Measurements from ENCODE around the gene KLHL3. TPM values are rescaled to one million over a fixed set of nuclear protein-coding genes. Genes with fewer than 3 reads are reported as not detected.

KLHL3 gene
- total RNA-seq, 1 experiment from 2014 or later = 3.5 TPM

DNA sequence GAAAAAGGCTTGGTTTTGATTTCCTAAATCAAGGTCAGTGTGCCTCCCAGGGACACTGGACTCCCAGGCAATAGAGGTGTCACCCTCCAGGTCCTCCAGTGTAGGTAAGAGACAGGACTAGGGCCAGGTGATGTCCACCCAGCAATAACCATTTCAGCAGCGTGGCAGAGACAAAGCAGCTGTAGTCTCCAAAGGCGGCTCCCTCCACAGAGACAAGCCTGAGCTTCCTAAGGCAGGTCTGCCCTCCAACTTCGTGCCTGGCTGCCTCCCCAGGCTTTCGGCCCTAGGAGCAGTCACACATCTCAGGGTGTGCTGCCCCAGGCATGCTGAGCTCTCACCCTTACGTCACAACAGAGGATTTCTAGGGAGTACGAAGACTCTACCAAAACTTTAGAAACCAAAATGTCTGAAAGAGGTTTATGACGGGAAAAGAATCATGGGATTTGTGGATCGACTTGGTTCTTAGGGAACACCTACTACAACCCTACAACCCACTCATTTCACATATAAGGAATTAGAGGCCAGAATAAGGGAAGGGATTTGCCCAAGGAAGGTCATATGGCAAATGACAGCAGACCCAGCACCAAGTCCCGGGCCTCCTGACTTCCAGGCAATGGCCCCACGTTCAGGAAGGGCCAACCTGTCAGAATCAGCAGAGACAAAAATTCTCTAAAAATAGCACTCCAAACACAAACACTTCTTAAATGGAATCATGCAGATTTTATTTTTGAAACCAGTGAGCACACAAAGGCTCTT is 105.5 kb downstream of the KLHL3 start:
- BruUV-seq (replicated peaks) = no TSS peak
- Mint-ChIP-seq H3K36me3 (ENCODE audit: insufficient read depth, unreplicated experiment) (no peaks in the 10 kb centered on the region), H3K27me3 (ENCODE audit: insufficient read depth, unreplicated experiment) (peaks cover 4% of the 10 kb centered on the region), H3K4me1 (ENCODE audit: low read depth, unreplicated experiment) (no peaks in the 10 kb centered on the region), H3K4me3 (ENCODE audit: unreplicated experiment) (no peak overlapping the region), H3K27ac (ENCODE audit: unreplicated experiment) (no peak overlapping the region), H3K9me3 (ENCODE audit: unreplicated experiment) (peaks cover 7% of the 10 kb centered on the region)
- TF ChIP-seq, protein P1, sequence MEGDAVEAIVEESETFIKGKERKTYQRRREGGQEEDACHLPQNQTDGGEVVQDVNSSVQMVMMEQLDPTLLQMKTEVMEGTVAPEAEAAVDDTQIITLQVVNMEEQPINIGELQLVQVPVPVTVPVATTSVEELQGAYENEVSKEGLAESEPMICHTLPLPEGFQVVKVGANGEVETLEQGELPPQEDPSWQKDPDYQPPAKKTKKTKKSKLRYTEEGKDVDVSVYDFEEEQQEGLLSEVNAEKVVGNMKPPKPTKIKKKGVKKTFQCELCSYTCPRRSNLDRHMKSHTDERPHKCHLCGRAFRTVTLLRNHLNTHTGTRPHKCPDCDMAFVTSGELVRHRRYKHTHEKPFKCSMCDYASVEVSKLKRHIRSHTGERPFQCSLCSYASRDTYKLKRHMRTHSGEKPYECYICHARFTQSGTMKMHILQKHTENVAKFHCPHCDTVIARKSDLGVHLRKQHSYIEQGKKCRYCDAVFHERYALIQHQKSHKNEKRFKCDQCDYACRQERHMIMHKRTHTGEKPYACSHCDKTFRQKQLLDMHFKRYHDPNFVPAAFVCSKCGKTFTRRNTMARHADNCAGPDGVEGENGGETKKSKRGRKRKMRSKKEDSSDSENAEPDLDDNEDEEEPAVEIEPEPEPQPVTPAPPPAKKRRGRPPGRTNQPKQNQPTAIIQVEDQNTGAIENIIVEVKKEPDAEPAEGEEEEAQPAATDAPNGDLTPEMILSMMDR (IDR thresholded peaks at IDR 0.05; ENCODE audit: insufficient read depth in 1 of 2, low read depth in 1 of 2, low read length in 1 of 2, severe bottlenecking in 1 of 2, unreplicated experiment in 1 of 2) = no peak
- Histone ChIP-seq H3K4me1 (no peaks in the 10 kb centered on the region), H3K27me3 (replicated peaks; ENCODE audit: control insufficient read depth, insufficient read depth, low read length) (no peaks in the 10 kb centered on the region; the same call in 1 of the 2 replicates), H3K4me3 (ENCODE audit: low read depth, low read length) (no peak overlapping the region), H3K36me3 (ENCODE audit: control insufficient read depth, insufficient read depth, low read length) (no peaks in the 10 kb centered on the region), H3K9me3 (peaks cover 11% of the 10 kb centered on the region)
- DNase-seq = no peak
- intact Hi-C loops (cut with micrococcal nuclease; ENCODE audit: unreplicated experiment) = no loop called here
- POLR2A ChIA-PET = interaction anchor here (0.5 kb wide), 1 partner anchor 121 kb away, joined by 10 read pairs; no protein-coding TSS in a partner anchor
- CTCF ChIA-PET = interaction anchor here (1.1 to 2.4 kb wide), 10 partner anchors 10 to 439 kb away, joined by 3 to 78 read pairs (median 4); partner anchors contain the start of gene KLHL3

DNA sequence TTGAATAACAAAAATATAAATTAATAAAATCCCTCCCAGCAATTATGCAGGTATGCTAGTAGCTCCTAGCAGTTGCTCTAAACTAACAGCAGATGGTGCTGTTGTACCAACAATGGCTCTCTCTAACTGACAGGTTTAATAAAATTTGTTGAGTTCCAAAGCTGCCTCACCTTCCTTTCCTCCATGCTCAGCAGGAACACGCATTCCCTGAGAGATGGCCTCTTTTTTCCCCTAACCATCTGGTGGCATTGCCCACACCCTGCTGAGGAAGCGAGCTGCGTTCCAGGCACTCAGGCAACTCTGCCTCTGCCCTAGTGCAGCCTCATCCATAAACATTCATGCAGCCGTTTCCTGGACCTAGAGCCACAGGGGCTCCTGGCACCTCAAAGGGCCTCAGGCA is 106.2 kb downstream of the KLHL3 start:
- no TSS peak for BruUV-seq (replicated peaks)
- Histone ChIP-seq H3K36me3 (ENCODE audit: control insufficient read depth, insufficient read depth, low read length) (no peaks in the 10 kb centered on the region), H3K27me3 (replicated peaks; ENCODE audit: control insufficient read depth, insufficient read depth, low read length) (no peaks in the 10 kb centered on the region; the same call in 1 of the 2 replicates), H3K9me3 (peaks cover 11% of the 10 kb centered on the region), H3K4me3 (ENCODE audit: low read depth, low read length) (no peak overlapping the region), H3K4me1 (no peaks in the 10 kb centered on the region)
- Mint-ChIP-seq H3K27me3 (ENCODE audit: insufficient read depth, unreplicated experiment) (peaks cover 4% of the 10 kb centered on the region), H3K36me3 (ENCODE audit: insufficient read depth, unreplicated experiment) (no peaks in the 10 kb centered on the region), H3K4me1 (ENCODE audit: low read depth, unreplicated experiment) (no peaks in the 10 kb centered on the region), H3K4me3 (ENCODE audit: unreplicated experiment) (no peak overlapping the region), H3K27ac (ENCODE audit: unreplicated experiment) (no peak overlapping the region), H3K9me3 (ENCODE audit: unreplicated experiment) (peaks cover 7% of the 10 kb centered on the region)
- intact Hi-C loops (cut with micrococcal nuclease; ENCODE audit: unreplicated experiment) = loop anchor here (1.0 to 2.0 kb wide), 5 partner anchors 31 to 504 kb away; no protein-coding TSS in a partner anchor
- ChIA-PET POLR2A (interaction anchor here (0.5 kb wide), 1 partner anchor 122 kb away, joined by 10 read pairs; no protein-coding TSS in a partner anchor), CTCF (interaction anchor here (0.5 to 2.4 kb wide), 14 partner anchors 9 to 1380 kb away, joined by 3 to 78 read pairs (median 4); partner anchors contain the start of gene KLHL3)
- peak in 1 of 2 experiments; percentile 59 for DNase-seq
- TF ChIP-seq, protein P1 (IDR thresholded peaks at IDR 0.05; ENCODE audit: insufficient read depth in 1 of 2, low read depth in 1 of 2, low read length in 1 of 2, severe bottlenecking in 1 of 2, unreplicated experiment in 1 of 2) = peak; percentile 88 to 94

DNA sequence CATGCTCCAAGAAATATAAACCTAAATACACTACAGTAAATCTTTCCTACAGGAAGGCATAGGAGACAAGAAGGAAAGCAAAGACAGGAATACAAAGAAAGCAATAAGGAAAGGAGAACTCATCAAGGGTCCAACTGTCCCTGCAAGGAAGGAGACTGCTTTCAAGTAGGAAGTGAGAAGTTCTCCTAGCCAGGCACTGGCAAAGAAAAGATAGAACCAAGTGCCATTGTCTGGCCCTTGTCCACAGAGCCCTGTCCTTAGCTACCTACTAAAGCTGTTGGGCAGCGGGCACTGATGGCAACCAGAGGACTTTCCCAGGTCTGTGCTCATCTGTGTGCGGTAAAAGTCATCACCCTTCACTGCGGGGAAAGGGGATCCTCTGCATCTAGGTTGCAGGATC is 108.2 kb downstream of the KLHL3 start:
- Mint-ChIP-seq H3K27me3 (ENCODE audit: insufficient read depth, unreplicated experiment) (no peaks in the 10 kb centered on the region), H3K9me3 (ENCODE audit: unreplicated experiment) (peaks cover 7% of the 10 kb centered on the region), H3K27ac (ENCODE audit: unreplicated experiment) (no peak overlapping the region), H3K4me3 (ENCODE audit: unreplicated experiment) (no peak overlapping the region), H3K4me1 (ENCODE audit: low read depth, unreplicated experiment) (no peaks in the 10 kb centered on the region), H3K36me3 (ENCODE audit: insufficient read depth, unreplicated experiment) (no peaks in the 10 kb centered on the region)
- H3K36me3 ChIP-seq (ENCODE audit: control insufficient read depth, insufficient read depth, low read length) = no peaks in the 10 kb centered on the region
- TF ChIP-seq, protein P1 (IDR thresholded peaks at IDR 0.05; ENCODE audit: insufficient read depth in 1 of 2, low read depth in 1 of 2, low read length in 1 of 2, severe bottlenecking in 1 of 2, unreplicated experiment in 1 of 2) = no peak
- no peak for DNase-seq
- H3K4me1 ChIP-seq = no peaks in the 10 kb centered on the region
- intact Hi-C loops (cut with micrococcal nuclease; ENCODE audit: unreplicated experiment) = loop anchor here (2.0 kb wide), 1 partner anchor 441 kb away; no protein-coding TSS in a partner anchor
- CTCF ChIA-PET = interaction anchor here (0.6 kb wide), 1 partner anchor 115 kb away, joined by 4 read pairs; no protein-coding TSS in a partner anchor
- no TSS peak for BruUV-seq (replicated peaks)
- POLR2A ChIA-PET = no interaction called here
- no peaks in the 10 kb centered on the region; the same call in 1 of the 2 replicates for H3K27me3 ChIP-seq (replicated peaks; ENCODE audit: control insufficient read depth, insufficient read depth, low read length)
- peaks cover 11% of the 10 kb centered on the region for H3K9me3 ChIP-seq
- no peak overlapping the region for H3K4me3 ChIP-seq (ENCODE audit: low read depth, low read length)

All from Caco-2 (cell line).